H7 (cell line): ENCODE results near the gene SUCLA2. TPM values are rescaled to one million over a fixed set of nuclear protein-coding genes. Genes with fewer than 3 reads are reported as not detected.
"Not testable (repeated sequence)": the region's sequence is repeated elsewhere in the genome, so short reads cannot be mapped to it uniquely, and the experiment has no call there.

ENCODE experiments used
- DNase-seq: peaks from one replicate; pipeline ENCODE4 v3.0.0; 2012
- H3K27me3 ChIP-seq: 2 replicates; pipeline ENCODE4 v1.6.0; 2011; ENCODE audit warnings: mild to moderate bottlenecking, low read length; ENCODE audit not compliant: control insufficient read depth, insufficient read depth
- H3K36me3 ChIP-seq: replicated peaks from 2 replicates; pipeline ENCODE4 v1.5.1; 2011; ENCODE audit warnings: low read length; ENCODE audit not compliant: control insufficient read depth, insufficient read depth
- H3K4me3 ChIP-seq: 2 replicates; pipeline ENCODE4 v1.5.1; 2011; ENCODE audit warnings: low read depth, mild to moderate bottlenecking, control low read depth, low read length, moderate library complexity; ENCODE audit not compliant: insufficient read depth
- total RNA-seq: library from RNA; depleted of rRNA; stranded (reverse); fragments of >200 nt; shearing (Covaris generic); gene quantifications from 2 replicates; pipeline ENCODE4 v1.2.3, GENCODE V29; 2014

SUCLA2 gene
- total RNA-seq, 1 experiment from 2014 or later, result 92.0 TPM

DNA sequence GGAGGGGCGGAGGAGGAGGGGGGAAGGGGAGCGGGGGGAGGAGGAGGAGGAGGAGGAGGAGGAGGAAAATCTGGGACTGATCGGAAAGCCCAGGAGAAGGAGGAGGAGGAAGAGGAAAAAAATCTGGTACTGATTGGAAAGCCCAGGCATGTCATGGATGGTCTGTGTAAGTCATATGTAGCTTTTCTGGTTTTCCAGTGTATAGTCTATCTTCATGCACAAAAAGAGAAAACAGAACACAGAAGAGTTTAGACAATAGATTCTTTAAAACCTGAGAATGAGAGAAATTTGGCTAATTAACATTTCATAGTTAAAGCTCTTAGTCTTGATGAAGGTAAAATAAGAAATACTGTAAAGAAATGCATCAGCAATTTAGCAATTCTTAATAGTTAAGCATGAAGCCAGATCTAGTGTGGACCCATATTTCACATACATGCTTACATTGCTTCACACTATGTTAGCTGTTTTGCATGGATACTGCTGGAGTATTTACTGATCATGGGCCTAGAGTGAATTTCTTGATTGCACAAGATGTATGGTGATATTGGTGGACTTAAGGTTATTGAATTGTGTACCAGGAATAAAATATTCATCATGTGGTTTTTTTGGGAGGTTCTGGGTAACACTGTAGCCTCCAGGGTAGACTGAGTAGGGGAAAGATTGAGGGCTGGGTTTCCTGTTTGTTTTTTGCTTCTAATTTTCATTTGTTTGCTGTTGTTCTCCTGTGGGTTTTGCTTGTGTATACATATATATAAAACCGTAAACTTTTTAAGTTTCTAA, 41.4 kb downstream of the SUCLA2 start:
- H3K27me3 ChIP-seq, result no peaks in the 10 kb centered on the region
- H3K4me3 ChIP-seq, result no peak overlapping the region
- peaks cover 20% of the 10 kb centered on the region for H3K36me3 ChIP-seq
- no peak for DNase-seq

DNA sequence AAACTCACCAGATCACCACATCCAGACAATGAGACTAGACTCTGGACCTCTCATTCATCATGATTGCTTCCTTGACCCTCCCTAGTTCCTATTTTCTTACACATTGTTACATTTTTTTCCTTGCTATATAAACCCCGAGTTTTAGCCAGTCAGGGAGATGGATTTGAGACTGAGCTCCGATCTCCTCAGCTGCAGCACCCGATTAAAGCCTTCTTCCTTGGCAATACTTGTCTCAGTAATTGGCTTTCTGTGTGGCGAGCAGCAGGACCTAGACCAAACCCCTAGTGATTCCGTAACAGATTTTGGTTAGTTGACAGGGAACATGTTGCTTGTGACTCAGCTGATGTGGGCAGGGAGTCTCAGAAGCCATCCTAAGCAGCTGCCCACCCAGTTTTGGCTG, 44.0 kb downstream of the SUCLA2 start:
- Histone ChIP-seq H3K4me3 (no peak overlapping the region), H3K27me3 (no peaks in the 10 kb centered on the region), H3K36me3 (peaks cover 18% of the 10 kb centered on the region)
- no peak for DNase-seq

DNA sequence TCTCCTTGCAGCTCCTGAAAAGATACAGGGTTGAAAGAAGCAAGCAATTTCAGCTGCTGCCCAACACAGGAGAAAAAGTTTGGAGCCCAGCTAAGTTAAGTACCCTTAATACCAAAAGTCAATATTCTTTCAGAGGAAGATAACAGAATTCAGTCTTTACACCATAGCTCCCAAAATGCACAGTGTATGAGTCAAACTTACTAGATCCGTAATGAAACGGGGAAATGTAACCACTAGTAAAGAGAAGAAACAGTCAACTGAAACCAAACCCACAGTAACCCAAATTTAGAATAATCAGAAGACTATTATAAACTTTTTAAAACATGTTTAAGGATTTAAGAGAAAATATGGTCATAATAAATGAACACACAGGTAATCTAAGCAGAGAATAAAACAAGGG, 45.2 kb downstream of the SUCLA2 start:
- Histone ChIP-seq H3K4me3 (no peak overlapping the region), H3K27me3 (no peaks in the 10 kb centered on the region), H3K36me3 (peaks cover 18% of the 10 kb centered on the region)
- no peak for DNase-seq

DNA sequence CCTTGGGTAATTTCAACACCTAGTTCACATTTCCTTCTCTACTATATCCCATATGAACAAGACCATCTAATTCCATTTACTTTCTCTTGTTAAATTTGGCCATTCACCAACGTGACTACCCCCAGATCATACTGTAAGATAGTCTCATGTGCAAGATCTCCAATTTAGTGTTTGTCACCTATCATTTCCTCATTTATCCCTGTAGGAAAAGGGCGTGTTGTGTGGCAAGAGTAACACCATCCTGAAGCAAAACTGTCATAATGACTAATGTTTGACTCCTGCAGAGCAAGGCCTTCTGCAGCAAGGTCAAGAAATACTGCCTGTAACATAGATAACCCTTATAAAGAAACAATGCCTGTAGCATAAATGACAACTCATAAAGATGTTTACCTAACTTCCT, 51.3 kb downstream of the SUCLA2 start:
- Histone ChIP-seq H3K27me3 (no peaks in the 10 kb centered on the region), H3K36me3 (peaks cover 4% of the 10 kb centered on the region), H3K4me3 (no peak overlapping the region)
- DNase-seq, result no peak

DNA sequence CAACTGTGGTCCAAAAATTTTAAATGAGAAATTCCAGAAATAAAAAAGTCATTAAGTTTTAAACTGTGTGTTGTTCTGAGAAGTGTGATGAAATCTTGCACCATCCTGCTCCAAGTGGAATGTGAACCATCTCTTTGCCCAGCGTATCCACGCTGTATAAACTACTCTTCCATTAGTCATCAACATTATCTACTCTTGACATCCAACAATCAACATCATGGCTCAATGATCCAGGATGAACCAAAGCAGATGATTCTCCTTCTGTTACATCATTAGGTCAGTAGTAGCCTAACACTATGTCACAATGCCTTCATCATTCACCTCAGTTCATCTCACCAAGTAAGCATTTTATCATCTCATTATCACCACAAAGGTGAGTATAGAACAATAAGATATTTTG, 55.3 kb downstream of the SUCLA2 start:
- peaks cover 3% of the 10 kb centered on the region for H3K36me3 ChIP-seq
- no peaks in the 10 kb centered on the region for H3K27me3 ChIP-seq
- DNase-seq, result no peak
- H3K4me3 ChIP-seq, result no peak overlapping the region

DNA sequence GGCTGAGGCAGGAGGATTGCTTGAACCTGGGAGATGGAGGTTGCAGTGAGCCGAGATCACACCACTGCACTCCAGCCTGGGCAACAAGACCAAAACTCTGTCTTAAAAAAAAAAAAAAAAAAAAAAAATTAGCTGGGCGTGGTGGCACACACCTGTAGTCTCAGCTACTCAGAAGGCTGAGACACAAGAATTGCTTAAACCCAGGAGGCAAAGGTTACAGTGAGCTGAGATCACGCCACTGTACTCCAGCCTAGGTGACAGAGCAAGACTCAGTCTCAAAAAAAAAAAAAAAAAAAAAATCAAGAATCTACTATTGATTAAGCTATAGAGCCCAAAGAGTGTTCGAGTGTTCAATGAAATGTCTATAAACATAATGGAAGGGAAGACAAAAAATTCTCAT, 55.9 kb downstream of the SUCLA2 start:
- H3K4me3 ChIP-seq, DNase-seq, H3K36me3 ChIP-seq, H3K27me3 ChIP-seq: not testable (repeated sequence)

DNA sequence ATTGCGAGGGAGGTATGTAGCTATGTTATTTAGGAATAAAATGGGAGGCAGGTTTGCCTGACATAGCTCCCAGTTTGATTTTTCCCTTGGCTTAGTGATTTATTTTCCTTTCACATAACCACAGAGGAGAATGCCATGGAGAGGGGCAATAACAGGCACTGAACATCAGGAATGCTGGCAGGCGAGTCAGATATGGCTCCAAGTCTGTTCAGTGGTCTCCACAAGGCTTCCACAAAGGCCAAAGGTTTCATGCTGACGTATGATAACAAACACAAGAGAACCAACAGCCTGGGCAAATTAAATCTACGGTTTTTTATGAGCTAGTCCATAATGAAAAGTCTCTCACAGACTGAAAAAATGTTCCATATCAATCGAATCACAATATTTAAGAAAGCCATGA, 66.7 kb downstream of the SUCLA2 start:
- H3K4me3 ChIP-seq, result no peak overlapping the region
- H3K36me3 ChIP-seq, result no peaks in the 10 kb centered on the region
- no peak for DNase-seq
- H3K27me3 ChIP-seq, result no peaks in the 10 kb centered on the region

DNA sequence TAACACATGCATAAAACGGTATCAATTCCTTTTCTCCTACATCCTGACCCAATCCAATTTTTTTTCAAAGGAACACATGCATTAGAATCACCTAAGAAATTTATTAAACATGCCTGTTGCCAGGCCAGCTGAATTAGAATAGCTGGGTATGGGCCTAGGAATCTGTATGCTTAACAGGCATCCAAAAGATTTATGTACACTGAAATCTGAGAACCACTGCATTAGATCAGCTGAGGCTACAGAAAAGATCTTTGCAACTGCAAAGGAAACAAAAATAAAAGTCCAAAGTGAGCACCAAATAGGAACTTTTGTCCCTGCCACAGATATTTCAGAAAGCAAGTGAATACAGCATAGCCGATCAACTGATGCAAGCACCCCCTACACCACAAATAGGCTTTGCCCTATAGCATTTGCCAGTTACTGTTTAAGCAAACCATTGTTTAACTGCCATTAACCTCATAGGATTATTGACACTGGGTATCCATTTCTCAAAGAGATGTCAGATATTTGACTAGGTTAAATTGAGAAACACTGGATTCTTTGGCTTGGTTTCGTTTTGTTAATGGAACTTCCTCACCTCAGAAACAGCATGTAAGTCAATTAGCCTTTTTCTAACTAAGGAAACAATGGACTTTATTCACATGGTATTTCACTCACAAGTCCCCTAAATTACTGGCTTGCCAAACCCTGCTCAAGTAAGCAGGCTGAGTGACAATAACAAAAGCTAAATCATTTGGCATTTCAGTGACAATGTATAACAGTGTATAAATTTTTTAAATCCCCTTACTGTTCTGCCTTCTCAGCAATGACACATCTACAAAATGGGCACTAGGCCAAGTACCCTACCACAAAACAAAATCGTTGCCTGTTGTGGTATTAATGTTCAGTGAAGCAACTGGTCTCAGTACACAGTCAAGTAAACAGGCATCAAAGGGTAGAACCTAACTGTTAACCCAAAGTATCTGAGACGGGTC, 67.8 kb downstream of the SUCLA2 start:
- H3K36me3 ChIP-seq, result no peaks in the 10 kb centered on the region
- H3K27me3 ChIP-seq, result no peaks in the 10 kb centered on the region
- DNase-seq, result no peak
- no peak overlapping the region for H3K4me3 ChIP-seq

DNA sequence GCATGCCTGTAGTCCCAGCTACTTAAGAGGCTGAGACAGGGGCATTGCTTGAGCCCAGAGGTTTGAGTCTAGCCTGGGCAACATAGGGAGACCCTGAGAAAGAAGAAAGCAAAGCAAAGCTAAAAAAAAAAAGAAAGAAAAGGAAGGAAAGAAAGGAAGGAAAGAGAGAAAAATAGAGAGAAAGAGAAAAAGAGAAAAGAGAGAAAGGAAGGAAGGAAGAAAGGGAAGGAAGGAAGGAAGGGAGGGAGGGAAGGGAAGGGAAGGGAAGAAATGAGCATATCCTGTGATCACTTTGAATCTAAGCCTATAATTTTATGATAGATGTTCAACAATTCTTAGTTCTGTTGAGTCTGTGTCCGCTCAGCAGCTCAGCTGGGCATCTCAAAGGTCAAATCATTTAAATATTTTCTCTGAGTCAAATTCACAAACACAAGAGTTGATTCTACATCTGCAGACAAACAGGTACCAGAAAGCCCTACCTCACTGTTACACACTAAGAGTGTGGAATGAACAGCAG, 70.4 kb downstream of the SUCLA2 start:
- Histone ChIP-seq H3K4me3 (no peak overlapping the region), H3K36me3 (no peaks in the 10 kb centered on the region), H3K27me3 (no peaks in the 10 kb centered on the region)
- DNase-seq, result no peak

DNA sequence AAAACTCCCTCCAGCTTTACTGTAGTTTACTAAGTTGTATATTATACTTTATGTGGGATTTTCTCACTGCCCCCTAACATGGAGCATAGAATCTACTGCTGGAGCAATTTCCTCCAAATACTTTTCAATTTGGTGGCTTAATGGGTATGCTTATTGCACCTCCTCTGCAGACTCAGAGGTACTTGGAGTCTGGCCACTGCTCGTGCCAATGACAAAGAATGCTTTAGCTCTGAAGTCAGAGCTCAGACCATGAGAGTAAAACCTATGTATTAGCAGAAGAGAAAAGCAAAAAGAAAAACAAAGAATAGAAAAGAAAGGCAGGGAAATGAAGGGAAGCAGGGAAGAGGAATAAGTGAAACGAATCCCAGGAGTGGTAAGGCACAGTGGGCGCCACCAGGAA, 71.9 kb downstream of the SUCLA2 start:
- no peak for DNase-seq
- H3K27me3 ChIP-seq, result no peaks in the 10 kb centered on the region
- no peak overlapping the region for H3K4me3 ChIP-seq
- H3K36me3 ChIP-seq, result no peaks in the 10 kb centered on the region

DNA sequence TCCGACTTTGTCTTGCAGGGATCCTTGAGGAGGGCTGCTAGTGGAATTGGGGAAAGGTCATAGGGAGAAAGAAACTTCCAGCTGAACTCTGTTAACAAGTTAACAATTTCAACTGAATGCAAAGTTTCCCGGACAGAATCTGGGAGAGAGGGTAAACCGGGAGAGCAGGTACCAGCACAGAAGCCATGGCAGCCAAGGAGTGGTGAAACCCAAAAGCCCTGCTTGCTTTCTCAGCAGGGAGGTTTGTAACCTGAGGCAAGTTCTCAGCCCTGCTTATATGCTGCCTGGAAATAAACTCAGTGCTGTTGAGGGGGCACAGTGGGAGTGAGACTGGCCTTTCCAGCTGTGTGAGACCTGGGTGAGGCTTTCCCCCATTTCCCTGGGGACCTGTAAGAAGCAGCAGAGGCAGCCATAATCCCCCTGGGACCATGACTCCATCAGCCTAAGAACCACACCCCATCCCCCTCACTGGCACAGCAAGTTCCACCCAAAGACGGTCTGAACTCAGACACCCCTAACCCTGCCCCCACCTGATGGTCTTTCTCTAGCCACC, 84.0 kb downstream of the SUCLA2 start:
- no peak for DNase-seq
- Histone ChIP-seq H3K27me3 (no peaks in the 10 kb centered on the region), H3K4me3 (no peak overlapping the region), H3K36me3 (no peaks in the 10 kb centered on the region)

DNA sequence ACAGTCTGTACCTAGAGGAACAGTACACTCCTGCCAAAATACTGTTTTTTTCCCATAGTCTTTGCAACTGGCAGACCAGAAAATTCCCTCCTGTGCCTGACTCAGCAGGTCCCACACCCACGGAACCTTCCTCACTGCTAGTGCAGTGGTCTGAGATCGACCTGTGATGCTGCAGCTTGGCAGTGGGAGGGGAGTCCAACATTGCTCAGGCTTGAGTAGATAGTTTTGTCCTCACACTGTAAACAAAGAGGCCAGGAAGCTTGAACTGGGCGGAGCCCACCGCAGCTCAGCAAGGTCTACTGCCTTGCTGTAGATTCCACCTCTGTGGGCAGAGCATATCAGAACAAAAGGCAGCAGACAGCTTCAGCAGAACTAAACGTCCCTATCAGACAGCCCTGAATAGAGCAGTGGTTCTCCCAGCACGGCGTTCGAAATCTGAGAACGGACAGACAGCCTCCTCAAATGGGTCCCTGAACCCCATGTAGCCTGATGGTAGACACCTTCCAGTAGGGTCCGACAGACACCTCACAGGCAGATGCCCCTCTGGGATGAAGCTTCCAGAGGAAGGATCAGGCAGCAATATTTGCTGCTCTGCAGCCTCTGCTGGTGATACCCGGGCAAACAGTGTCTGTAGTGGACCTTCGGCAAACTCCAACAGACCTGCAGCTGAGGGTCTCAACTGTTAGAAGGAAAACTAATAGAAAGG, 92.7 kb downstream of the SUCLA2 start:
- DNase-seq, result no peak
- H3K36me3 ChIP-seq, result no peaks in the 10 kb centered on the region
- H3K27me3 ChIP-seq, result no peaks in the 10 kb centered on the region
- H3K4me3 ChIP-seq, result no peak overlapping the region

DNA sequence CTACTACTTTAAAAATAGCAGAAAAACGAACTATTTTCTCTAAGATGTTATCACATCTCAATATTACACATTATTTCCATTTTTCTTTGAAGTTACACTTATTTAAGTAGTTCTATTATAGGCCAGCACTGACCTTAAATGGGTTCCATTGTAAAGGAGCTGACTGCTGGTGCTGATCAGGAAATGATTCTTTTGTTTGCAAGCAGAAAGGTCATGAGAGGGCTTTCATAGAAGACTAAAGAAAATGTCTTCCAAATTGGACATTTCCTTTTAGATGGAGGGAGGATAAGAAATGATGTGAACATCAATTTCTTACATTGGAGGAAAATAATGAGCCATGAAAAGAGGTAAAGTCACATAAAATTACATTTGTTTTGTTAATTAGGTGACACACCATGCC, 96.2 kb downstream of the SUCLA2 start:
- Histone ChIP-seq H3K36me3 (no peaks in the 10 kb centered on the region), H3K4me3 (no peak overlapping the region), H3K27me3 (no peaks in the 10 kb centered on the region)
- no peak for DNase-seq

DNA sequence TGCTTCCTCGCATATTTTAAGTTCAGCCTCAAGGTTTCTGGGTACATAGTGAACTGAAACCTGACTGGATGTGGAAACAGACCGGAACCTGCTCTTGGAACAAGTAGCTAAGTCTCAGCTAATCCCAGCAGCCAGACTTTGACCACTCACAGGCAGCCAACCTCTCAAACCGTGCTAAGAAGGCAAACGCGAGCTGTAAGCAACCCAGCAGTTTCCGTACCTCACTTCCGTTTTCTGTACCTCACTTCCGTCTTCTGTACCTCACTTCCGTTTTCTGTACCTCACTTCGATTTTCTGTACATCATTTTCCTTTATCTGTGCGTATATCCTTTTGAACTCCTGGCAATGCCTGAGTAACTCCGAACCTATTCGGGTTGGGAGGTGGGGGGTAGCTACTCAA, 96.8 kb downstream of the SUCLA2 start:
- no peaks in the 10 kb centered on the region for H3K27me3 ChIP-seq
- no peaks in the 10 kb centered on the region for H3K36me3 ChIP-seq
- DNase-seq, result no peak
- no peak overlapping the region for H3K4me3 ChIP-seq
